GM12875 (cell line): ENCODE results near the gene MKNK2.

Source experiments
- H3K4me3 ChIP-seq: one replicate; pipeline ENCODE4 v1.5.1; 2011; ENCODE audit warnings: low read depth, low read length, control low read depth
- TF ChIP-seq, protein P1 (sequence below): IDR thresholded peaks from 2 replicates; pipeline ENCODE4 v1.5.1; 2011; ENCODE audit warnings: low read depth, mild to moderate bottlenecking, control low read depth, inconsistent platforms, low read length, moderate library complexity, borderline replicate concordance; ENCODE audit not compliant: insufficient read depth

The MKNK2 gene

GRCh38 chr19:2044709-2045500, 6.1 kb downstream of the MKNK2 start:
- H3K4me3 ChIP-seq = no peak overlapping the region
- TF ChIP-seq, protein P1, sequence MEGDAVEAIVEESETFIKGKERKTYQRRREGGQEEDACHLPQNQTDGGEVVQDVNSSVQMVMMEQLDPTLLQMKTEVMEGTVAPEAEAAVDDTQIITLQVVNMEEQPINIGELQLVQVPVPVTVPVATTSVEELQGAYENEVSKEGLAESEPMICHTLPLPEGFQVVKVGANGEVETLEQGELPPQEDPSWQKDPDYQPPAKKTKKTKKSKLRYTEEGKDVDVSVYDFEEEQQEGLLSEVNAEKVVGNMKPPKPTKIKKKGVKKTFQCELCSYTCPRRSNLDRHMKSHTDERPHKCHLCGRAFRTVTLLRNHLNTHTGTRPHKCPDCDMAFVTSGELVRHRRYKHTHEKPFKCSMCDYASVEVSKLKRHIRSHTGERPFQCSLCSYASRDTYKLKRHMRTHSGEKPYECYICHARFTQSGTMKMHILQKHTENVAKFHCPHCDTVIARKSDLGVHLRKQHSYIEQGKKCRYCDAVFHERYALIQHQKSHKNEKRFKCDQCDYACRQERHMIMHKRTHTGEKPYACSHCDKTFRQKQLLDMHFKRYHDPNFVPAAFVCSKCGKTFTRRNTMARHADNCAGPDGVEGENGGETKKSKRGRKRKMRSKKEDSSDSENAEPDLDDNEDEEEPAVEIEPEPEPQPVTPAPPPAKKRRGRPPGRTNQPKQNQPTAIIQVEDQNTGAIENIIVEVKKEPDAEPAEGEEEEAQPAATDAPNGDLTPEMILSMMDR = no peak

- TF ChIP-seq, protein P1 = no peak
Observed at GRCh38 chr19:2043961-2044708, 6.9 kb downstream of the MKNK2 start.

DNA sequence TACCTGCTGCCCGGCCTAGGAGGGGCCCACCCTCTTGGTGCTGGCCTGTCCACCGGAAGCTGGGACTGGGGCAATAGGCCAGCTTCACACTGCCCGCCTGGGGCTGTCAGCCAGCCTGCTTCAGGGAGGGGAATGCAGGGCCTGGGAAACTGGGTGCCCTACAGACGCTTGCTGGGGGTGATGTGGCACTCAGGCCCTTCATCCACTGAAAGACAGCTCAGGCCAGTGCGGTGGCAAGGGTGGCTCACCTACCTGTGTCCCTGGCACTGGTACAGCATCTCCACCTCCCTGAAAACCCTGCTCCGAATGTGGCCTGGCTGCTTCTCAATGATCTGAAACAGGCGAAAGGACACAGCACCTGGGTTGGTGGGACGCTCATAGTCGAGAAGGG, 7.8 kb downstream of the MKNK2 start:
- H3K4me3 ChIP-seq = no peak overlapping the region
- TF ChIP-seq, protein P1 = no peak

More at GRCh38 chr19:2043961-2044708, 6.9 kb downstream of the MKNK2 start:
- H3K4me3 ChIP-seq = no peak overlapping the region

GRCh38 chr19:2042485-2043250, 8.4 kb downstream of the MKNK2 start:
- TF ChIP-seq, protein P1 = no peak
- peak overlapping the region; percentile 52 for H3K4me3 ChIP-seq

- peak overlapping the region; percentile 59 for H3K4me3 ChIP-seq
- TF ChIP-seq, protein P1 = no peak
Observed at GRCh38 chr19:2041683-2042484, 9.2 kb downstream of the MKNK2 start.

DNA sequence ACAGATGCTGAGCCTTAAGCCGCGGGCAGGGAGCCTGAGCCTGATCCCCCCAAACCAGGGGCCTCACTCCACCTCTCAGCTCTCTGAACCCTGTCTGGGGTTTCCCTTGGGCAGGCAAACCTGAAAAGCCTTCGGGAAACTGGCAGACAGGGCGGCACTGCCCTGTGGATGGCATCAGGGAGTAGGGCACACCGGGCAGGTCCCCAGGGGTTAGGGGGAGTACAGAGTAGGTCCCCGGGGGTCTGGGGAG, 9.7 kb downstream of the MKNK2 start:
- TF ChIP-seq, protein P1 = no peak
- peak overlapping the region; percentile 59 for H3K4me3 ChIP-seq
